Gastroesophageal sphincter (tissue), 3 donors: ENCODE measurements around the gene CRCP.

Source experiments
- CTCF ChIP-seq, 4 experiments: fragments of 200-600 bp in 2 of 4; fragments of 450-650 bp in 2 of 4; sonication (generic) in 1 of 4; IDR thresholded peaks; one replicate each; pipeline ENCODE4 v1.5.1; 2017 to 2019; ENCODE audit warnings: antibody characterized with exemption in 4 of 4, mild to moderate bottlenecking in 2 of 4, moderate library complexity in 2 of 4
- EP300 ChIP-seq: sonication (generic); formaldehyde crosslinking; IDR thresholded peaks from one replicate; pipeline ENCODE4 v1.6.1; 2017; ENCODE audit warnings: antibody characterized with exemption, mild to moderate bottlenecking
- POLR2A ChIP-seq, 2 donors: fragments of 450-650 bp; IDR thresholded peaks; one replicate each; pipeline ENCODE4 v1.6.1; 2017; ENCODE audit warnings: antibody characterized with exemption in 2 of 2, mild to moderate bottlenecking in 2 of 2, moderate library complexity in 1 of 2
- POLR2AphosphoS5 ChIP-seq: sonication (generic); formaldehyde crosslinking; IDR thresholded peaks from one replicate; pipeline ENCODE4 v1.6.1; 2017; ENCODE audit warnings: antibody characterized with exemption

GRCh38 chr7:66082083-66082482, 32.6 kb upstream of the CRCP start:
- TF ChIP-seq CTCF (IDR thresholded peaks at IDR 0.05) (no peak), POLR2A (IDR thresholded peaks at IDR 0.05) (no peak), POLR2AphosphoS5 (no peak), EP300 (no peak)
